GM23338 (cell line): ENCODE results near the gene SART3.

Experiments
- JUNB ChIP-seq: IDR thresholded peaks from one replicate; pipeline ENCODE4 v1.6.1; 2016; ENCODE audit warnings: antibody characterized with exemption; ENCODE audit not compliant: unreplicated experiment
- TF ChIP-seq, protein P1 (sequence below): IDR thresholded peaks from one replicate; pipeline ENCODE4 v1.6.1; 2018; ENCODE audit warnings: antibody characterized with exemption; ENCODE audit not compliant: unreplicated experiment
- TF ChIP-seq, protein P2 (sequence below), 2 experiments: fragments of 200-600 bp in 1 of 2; sonication (generic) in 1 of 2; conservative IDR thresholded peaks; 2 replicates each; pipeline versions ENCODE4 v1.5.1 to v1.6.1; 2016 to 2017; ENCODE audit warnings: antibody characterized with exemption in 2 of 2, low read depth in 2 of 2, mild to moderate bottlenecking in 2 of 2, moderate library complexity in 1 of 2

DNA sequence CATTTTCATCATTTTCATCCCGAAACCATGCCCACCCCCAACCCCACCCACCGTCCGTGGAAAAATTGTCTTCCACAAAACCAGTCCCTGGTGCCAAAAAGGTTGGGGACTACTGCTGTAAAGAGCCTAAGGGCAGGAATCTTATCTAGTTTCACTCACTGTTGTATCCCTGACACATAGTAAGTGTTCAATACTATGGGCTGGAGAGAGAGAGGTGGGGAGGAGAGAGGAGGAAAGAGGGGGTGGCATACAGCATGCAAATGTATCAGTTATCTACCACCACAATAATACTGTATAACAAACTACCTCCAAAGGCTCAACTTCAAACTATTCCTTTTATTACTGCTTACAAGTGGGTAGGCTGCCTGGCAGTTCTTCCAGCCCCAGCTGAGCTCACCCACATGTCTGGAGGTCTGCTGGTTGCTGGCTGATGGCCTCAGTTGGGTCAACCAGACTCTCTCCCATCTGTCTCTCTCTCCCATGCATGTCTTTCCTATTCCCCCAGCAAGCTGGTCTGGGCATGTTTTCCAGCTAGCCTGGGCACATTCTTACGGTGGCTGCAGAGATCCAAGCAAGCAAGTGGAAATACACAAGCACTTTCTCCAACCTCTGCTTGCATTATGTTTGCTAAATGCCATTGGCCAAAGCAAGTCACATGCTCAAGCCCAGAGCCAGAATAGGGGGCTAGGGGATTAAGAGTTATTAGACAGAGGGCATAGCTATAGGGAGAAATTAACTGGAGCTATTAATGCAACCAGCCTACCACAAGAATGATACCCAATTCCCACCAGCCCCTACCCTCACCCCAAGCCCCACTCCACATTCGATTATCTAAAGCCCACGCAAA is 77.5 kb downstream of the SART3 start:
- TF ChIP-seq, protein P1, sequence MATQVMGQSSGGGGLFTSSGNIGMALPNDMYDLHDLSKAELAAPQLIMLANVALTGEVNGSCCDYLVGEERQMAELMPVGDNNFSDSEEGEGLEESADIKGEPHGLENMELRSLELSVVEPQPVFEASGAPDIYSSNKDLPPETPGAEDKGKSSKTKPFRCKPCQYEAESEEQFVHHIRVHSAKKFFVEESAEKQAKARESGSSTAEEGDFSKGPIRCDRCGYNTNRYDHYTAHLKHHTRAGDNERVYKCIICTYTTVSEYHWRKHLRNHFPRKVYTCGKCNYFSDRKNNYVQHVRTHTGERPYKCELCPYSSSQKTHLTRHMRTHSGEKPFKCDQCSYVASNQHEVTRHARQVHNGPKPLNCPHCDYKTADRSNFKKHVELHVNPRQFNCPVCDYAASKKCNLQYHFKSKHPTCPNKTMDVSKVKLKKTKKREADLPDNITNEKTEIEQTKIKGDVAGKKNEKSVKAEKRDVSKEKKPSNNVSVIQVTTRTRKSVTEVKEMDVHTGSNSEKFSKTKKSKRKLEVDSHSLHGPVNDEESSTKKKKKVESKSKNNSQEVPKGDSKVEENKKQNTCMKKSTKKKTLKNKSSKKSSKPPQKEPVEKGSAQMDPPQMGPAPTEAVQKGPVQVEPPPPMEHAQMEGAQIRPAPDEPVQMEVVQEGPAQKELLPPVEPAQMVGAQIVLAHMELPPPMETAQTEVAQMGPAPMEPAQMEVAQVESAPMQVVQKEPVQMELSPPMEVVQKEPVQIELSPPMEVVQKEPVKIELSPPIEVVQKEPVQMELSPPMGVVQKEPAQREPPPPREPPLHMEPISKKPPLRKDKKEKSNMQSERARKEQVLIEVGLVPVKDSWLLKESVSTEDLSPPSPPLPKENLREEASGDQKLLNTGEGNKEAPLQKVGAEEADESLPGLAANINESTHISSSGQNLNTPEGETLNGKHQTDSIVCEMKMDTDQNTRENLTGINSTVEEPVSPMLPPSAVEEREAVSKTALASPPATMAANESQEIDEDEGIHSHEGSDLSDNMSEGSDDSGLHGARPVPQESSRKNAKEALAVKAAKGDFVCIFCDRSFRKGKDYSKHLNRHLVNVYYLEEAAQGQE, result no peak
- TF ChIP-seq, protein P2, sequence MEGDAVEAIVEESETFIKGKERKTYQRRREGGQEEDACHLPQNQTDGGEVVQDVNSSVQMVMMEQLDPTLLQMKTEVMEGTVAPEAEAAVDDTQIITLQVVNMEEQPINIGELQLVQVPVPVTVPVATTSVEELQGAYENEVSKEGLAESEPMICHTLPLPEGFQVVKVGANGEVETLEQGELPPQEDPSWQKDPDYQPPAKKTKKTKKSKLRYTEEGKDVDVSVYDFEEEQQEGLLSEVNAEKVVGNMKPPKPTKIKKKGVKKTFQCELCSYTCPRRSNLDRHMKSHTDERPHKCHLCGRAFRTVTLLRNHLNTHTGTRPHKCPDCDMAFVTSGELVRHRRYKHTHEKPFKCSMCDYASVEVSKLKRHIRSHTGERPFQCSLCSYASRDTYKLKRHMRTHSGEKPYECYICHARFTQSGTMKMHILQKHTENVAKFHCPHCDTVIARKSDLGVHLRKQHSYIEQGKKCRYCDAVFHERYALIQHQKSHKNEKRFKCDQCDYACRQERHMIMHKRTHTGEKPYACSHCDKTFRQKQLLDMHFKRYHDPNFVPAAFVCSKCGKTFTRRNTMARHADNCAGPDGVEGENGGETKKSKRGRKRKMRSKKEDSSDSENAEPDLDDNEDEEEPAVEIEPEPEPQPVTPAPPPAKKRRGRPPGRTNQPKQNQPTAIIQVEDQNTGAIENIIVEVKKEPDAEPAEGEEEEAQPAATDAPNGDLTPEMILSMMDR (conservative IDR thresholded peaks at IDR 0.05; ENCODE audit: low read depth in 2 of 2), result no peak
- no peak for TF ChIP-seq JUNB
